HL-60 (cell line): ENCODE measurements around the gene REL.

ENCODE experiments used
- GABPA ChIP-seq: IDR thresholded peaks from 2 replicates; pipeline ENCODE4 v1.6.1; 2012; ENCODE audit warnings: low read depth
- POLR2AphosphoS5 ChIP-seq: IDR thresholded peaks from 2 replicates; pipeline ENCODE4 v1.6.1; 2012; ENCODE audit warnings: low read depth
- REST ChIP-seq: IDR thresholded peaks from 2 replicates; pipeline ENCODE4 v1.6.1; 2012; ENCODE audit warnings: low read depth; ENCODE audit not compliant: insufficient replicate concordance
- SPI1 ChIP-seq: IDR thresholded peaks from 2 replicates; pipeline ENCODE4 v1.6.1; 2012; ENCODE audit warnings: low read depth, mild to moderate bottlenecking, borderline replicate concordance
- TF ChIP-seq, protein P1 (sequence below): IDR thresholded peaks from one replicate; pipeline ENCODE4 v1.5.1; 2011; ENCODE audit warnings: low read length, control low read depth, inconsistent platforms; ENCODE audit not compliant: insufficient read depth

DNA sequence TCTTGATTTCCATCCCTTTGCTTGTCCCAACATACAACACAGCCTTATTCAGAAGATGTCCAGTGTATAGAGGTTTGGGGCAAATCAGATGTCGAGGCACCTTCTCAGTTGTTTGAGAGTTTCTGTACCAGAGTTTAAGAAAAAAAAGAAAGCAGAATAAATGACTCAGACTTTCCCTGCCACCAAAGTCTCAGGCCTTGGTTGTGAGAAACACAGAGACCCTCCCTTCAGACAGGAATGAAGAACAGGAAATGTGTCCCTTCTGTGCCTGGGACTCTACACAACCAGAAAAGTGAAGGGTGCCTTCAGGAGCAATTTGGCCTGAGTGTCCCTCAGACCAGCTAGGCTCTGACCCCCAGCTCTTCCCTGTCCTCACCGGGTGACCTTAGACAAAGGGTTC is 37.3 kb upstream of the REL start:
- TF ChIP-seq, protein P1, sequence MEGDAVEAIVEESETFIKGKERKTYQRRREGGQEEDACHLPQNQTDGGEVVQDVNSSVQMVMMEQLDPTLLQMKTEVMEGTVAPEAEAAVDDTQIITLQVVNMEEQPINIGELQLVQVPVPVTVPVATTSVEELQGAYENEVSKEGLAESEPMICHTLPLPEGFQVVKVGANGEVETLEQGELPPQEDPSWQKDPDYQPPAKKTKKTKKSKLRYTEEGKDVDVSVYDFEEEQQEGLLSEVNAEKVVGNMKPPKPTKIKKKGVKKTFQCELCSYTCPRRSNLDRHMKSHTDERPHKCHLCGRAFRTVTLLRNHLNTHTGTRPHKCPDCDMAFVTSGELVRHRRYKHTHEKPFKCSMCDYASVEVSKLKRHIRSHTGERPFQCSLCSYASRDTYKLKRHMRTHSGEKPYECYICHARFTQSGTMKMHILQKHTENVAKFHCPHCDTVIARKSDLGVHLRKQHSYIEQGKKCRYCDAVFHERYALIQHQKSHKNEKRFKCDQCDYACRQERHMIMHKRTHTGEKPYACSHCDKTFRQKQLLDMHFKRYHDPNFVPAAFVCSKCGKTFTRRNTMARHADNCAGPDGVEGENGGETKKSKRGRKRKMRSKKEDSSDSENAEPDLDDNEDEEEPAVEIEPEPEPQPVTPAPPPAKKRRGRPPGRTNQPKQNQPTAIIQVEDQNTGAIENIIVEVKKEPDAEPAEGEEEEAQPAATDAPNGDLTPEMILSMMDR = no peak
- no peak for TF ChIP-seq SPI1
- TF ChIP-seq POLR2AphosphoS5 = no peak
- no peak for TF ChIP-seq REST
- TF ChIP-seq GABPA = no peak
